Immature natural killer cell (primary cell): ENCODE data around the gene ERBIN. TPM values are rescaled to one million over a fixed set of nuclear protein-coding genes. Genes with fewer than 3 reads are reported as not detected.

Source experiments
- DNase-seq, 3 donors: peaks; one replicate each; pipeline ENCODE4 v3.0.0; 2022; ENCODE audit warnings: mixed read lengths in 1 of 3
- H3K27ac Mint-ChIP-seq, 6 donors: one replicate each; pipeline ENCODE4 v1.8.0; 2020; ENCODE audit warnings: mixed read lengths in 6 of 6, mild to moderate bottlenecking in 5 of 6, inconsistent platforms in 4 of 6, moderate library complexity in 3 of 6
- H3K27me3 Mint-ChIP-seq, 3 donors: one replicate each; pipeline ENCODE4 v1.8.0; 2020 to 2021; ENCODE audit warnings: low read depth in 3 of 3, mild to moderate bottlenecking in 3 of 3, mixed read lengths in 3 of 3, moderate library complexity in 3 of 3, inconsistent platforms in 1 of 3
- H3K36me3 Mint-ChIP-seq, 3 donors: one replicate each; pipeline ENCODE4 v1.8.0; 2020; ENCODE audit warnings: mixed read lengths in 3 of 3, inconsistent platforms in 2 of 3, mild to moderate bottlenecking in 2 of 3
- H3K4me1 Mint-ChIP-seq, 2 donors: one replicate each; pipeline ENCODE4 v1.8.0; 2020; ENCODE audit warnings: inconsistent platforms in 2 of 2, mild to moderate bottlenecking in 2 of 2, mixed read lengths in 2 of 2, moderate library complexity in 1 of 2
- H3K4me3 Mint-ChIP-seq, 5 donors: one replicate each; pipeline ENCODE4 v1.8.0; 2020; ENCODE audit warnings: mild to moderate bottlenecking in 5 of 5, mixed read lengths in 5 of 5, inconsistent platforms in 3 of 5, moderate library complexity in 3 of 5
- H3K9me3 Mint-ChIP-seq, 6 donors: one replicate each; pipeline ENCODE4 v1.8.0; 2020; ENCODE audit warnings: mild to moderate bottlenecking in 6 of 6, mixed read lengths in 6 of 6, inconsistent platforms in 4 of 6, moderate library complexity in 3 of 6
- polyA plus RNA-seq, 3 donors: library from polyadenylated mRNA; unstranded; fragments of 300-500 nt; fragmentation: Illumina TruSeq; gene quantifications; one replicate each; pipeline ENCODE4 v1.2.3, GENCODE V29; 2021

The ERBIN gene
- polyA plus RNA-seq, 3 donors from 2014 or later, result 38.3 to 75.1 (median 40.6) TPM

DNA sequence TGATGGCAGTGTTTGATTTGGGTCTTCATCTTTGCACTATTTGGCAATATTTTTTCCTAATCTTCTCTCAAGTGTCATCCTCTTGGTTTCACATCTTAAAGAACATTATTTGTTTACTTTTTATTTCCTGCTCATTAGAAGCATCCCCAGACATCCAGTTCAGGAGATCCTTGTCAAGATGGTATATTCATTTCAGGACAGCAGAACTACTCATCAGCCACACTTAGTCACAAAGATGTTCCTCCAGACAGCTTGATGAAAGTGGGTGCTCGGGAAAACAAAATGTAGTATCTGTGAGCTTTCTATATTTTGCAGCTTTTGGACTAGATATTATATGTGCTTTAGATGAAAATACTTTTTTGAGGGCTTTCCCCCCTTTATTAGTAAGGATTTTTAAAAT, 145.7 kb downstream of the ERBIN start:
- peaks cover 0 to 25% (median 14%) of the 10 kb centered on the region in 3 donors for H3K36me3 Mint-ChIP-seq

DNA sequence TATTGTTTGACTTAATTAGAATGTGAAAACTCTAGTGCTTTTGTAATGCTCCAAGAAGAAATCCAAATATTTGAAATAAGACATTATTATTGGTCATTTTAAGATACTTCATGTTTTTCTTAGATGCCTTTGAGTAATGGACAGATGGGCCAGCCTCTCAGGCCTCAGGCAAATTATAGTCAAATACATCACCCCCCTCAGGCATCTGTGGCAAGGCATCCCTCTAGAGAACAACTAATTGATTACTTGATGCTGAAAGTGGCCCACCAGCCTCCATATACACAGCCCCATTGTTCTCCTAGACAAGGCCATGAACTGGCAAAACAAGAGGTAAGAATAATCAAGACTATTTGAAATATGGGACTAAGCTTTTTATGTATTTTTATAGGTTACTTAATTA, 148.5 kb downstream of the ERBIN start:
- no peak for DNase-seq
- Mint-ChIP-seq H3K27me3 (peaks cover 0 to 5% (median 0%) of the 10 kb centered on the region in 3 donors), H3K36me3 (peaks cover 9 to 37% (median 19%) of the 10 kb centered on the region in 3 donors), H3K9me3 (no peaks in the 10 kb centered on the region), H3K4me3 (no peak overlapping the region), H3K27ac (no peak overlapping the region), H3K4me1 (peaks cover 10 to 23% of the 10 kb centered on the region in 2 donors)

More for the DNA sequence above, 145.7 kb downstream of the ERBIN start:
- H3K27ac Mint-ChIP-seq, result peak overlapping the region in 3 of 6 donors; percentile 6 to 55 (median 48)
- H3K27me3 Mint-ChIP-seq, result peaks cover 0 to 2% (median 0%) of the 10 kb centered on the region in 3 donors
- no peak overlapping the region for H3K4me3 Mint-ChIP-seq
- H3K4me1 Mint-ChIP-seq, result peaks cover 14 to 38% of the 10 kb centered on the region in 2 donors
- H3K9me3 Mint-ChIP-seq, result no peaks in the 10 kb centered on the region
- DNase-seq, result no peak

DNA sequence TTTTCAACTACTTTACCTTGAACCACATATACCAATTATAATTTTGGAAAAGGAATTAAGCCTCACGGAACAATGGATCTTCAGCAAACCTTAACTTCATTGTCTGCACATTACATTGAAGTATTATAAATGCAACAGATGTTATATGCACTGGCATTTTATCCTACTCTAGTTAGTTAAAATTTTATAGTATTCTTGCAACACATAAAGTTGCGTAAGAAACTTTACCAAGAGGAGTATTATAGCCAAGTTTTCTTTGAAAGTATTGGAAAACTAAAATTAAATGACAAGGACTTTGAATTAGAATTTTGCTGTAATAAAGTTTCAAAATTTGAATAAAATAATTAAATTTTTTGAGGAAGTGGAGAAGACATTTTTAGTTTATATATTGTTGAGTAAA, 154.3 kb downstream of the ERBIN start:
- Mint-ChIP-seq H3K27me3 (peaks cover 1 to 9% (median 4%) of the 10 kb centered on the region in 3 donors), H3K4me1 (no peaks in the 10 kb centered on the region), H3K4me3 (no peak overlapping the region)

DNA sequence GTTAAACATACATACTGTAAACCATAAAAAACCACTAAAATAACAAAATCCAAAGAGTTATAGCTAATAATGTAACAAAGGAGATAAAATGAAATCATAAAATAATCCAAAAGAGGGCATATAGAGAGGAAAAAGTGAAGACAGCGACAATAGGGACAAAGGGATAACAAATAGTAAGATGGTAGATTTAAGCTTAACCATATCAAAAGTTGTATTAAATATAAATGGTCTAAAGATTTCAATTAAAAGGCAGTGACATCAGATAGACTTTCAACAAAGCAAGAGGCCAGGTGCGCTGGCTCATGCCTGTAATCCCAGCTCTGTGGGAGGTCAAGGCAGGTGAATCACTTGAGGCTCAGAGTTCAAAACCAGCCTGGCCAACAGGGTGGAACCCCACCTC, 163.0 kb downstream of the ERBIN start:
- peaks cover 0 to 16% (median 11%) of the 10 kb centered on the region in 6 donors for H3K9me3 Mint-ChIP-seq
- peaks cover 0 to 2% (median 0%) of the 10 kb centered on the region in 3 donors for H3K27me3 Mint-ChIP-seq
- peaks cover 8 to 58% (median 43%) of the 10 kb centered on the region in 3 donors for H3K36me3 Mint-ChIP-seq
- no peak overlapping the region for H3K4me3 Mint-ChIP-seq
- DNase-seq, result no peak
- H3K4me1 Mint-ChIP-seq, result no peaks in the 10 kb centered on the region
- no peak overlapping the region for H3K27ac Mint-ChIP-seq

More for the DNA sequence above, 154.3 kb downstream of the ERBIN start:
- Mint-ChIP-seq H3K27ac (no peak overlapping the region), H3K9me3 (no peaks in the 10 kb centered on the region), H3K36me3 (peaks cover 17 to 24% (median 19%) of the 10 kb centered on the region in 3 donors)
- no peak for DNase-seq

DNA sequence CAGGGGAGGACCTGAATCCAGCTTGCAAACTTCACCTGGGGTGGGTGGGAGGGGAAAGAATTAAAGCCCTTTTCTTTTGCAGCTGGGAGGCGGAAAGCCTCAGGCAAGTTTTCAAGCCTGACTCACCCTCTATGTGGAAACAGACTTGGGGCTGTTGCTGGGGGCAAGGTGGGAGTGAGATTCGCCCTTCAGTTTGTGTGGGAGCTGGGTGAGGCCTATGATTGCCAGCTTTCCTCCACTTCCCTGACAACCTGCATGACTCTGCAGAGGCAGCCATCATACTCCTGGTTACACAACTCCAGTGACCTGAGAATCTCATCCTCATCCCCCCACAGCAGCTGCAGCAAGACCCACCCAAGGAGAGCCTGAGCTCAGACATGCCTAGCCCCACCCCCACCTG, 174.5 kb downstream of the ERBIN start:
- no peaks in the 10 kb centered on the region for H3K4me1 Mint-ChIP-seq
- H3K36me3 Mint-ChIP-seq, result peaks cover 9 to 24% (median 20%) of the 10 kb centered on the region in 3 donors
- no peak overlapping the region for H3K4me3 Mint-ChIP-seq
- peaks cover 6 to 13% (median 12%) of the 10 kb centered on the region in 3 donors for H3K27me3 Mint-ChIP-seq
- no peak overlapping the region for H3K27ac Mint-ChIP-seq
- no peak for DNase-seq
- peaks cover 35 to 66% (median 52%) of the 10 kb centered on the region in 6 donors for H3K9me3 Mint-ChIP-seq

DNA sequence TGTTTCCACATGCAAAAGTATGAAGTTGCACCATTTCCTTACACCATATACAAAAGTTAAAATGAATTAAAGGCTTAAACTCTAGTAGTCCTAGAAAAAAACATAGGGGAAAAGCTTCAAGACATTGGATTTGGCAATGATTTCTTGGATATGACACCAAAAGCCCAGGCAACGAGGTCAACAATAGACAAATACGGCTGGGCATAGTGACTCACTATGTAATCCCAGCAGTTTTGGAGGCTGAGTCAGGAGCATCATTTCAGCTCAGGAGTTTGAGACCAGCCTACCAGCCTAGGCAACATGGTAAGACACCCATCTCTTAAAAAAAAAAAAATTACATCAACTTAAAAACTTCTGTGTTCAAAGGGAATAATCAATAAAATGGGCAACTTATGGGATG, 186.8 kb downstream of the ERBIN start:
- Mint-ChIP-seq H3K4me3 (no peak overlapping the region), H3K27ac (no peak overlapping the region), H3K36me3 (peaks cover 0 to 9% (median 6%) of the 10 kb centered on the region in 3 donors), H3K9me3 (peaks cover 17 to 66% (median 39%) of the 10 kb centered on the region in 6 donors), H3K4me1 (no peaks in the 10 kb centered on the region), H3K27me3 (peaks cover 2 to 6% (median 5%) of the 10 kb centered on the region in 3 donors)
- DNase-seq, result no peak

DNA sequence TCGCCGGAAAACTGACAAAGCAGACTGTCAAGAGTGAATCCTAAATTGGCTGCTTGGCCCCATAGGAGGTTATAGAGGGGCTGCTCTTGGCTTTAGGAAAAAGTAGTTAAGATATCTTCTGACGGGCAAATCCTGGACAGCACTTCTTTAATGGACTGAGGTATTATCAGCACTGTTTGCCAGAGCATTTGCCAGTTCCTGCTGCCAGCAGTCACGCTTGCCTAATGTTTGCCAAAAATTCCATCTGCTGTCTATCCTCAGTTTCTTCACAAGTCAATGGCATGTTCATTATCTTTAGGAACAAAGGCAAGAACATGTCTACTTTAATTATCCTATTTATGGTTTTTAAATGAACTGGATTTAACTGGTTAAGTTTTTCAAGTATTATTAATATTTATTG, 191.9 kb downstream of the ERBIN start:
- peaks cover 0 to 18% (median 4%) of the 10 kb centered on the region in 6 donors for H3K9me3 Mint-ChIP-seq
- H3K4me1 Mint-ChIP-seq, result no peaks in the 10 kb centered on the region
- no peak for DNase-seq
- no peaks in the 10 kb centered on the region for H3K36me3 Mint-ChIP-seq
- H3K27ac Mint-ChIP-seq, result no peak overlapping the region
- peaks cover 0 to 6% (median 0%) of the 10 kb centered on the region in 3 donors for H3K27me3 Mint-ChIP-seq
- H3K4me3 Mint-ChIP-seq, result no peak overlapping the region

DNA sequence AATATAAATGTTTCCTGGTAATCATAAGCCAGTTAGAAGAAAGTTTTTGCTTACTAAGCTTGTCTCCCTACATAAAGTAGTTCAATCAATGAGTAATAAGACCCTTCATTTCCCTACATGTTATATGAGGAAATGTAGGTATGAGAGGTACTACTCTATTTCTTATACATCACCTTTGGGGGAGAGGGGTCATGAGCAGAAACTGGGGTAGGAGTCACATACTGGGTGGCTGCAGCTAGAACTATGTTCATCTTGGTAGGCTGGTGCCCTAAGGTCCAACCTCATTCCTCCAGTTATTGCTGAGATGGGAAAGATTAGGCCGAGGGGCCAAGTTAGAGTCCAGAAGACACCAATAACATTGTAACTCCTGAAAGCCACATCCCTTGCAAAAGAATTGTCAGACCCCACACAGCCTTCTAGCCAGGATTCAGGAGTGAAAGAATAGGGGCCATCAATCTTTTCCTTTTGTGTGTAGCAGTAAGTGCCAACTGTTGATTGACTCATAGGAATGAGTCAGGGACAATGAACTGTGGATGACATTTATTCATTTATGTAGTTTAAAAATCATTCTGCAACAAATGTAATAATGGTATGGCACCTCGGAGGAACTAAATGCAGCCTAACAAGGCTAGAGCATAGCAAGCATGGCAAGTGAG, 196.1 kb downstream of the ERBIN start:
- H3K9me3 Mint-ChIP-seq, result no peaks in the 10 kb centered on the region
- no peaks in the 10 kb centered on the region for H3K36me3 Mint-ChIP-seq
- H3K4me3 Mint-ChIP-seq, result no peak overlapping the region
- H3K27me3 Mint-ChIP-seq, result no peaks in the 10 kb centered on the region
- no peak for DNase-seq
- no peaks in the 10 kb centered on the region for H3K4me1 Mint-ChIP-seq
- no peak overlapping the region for H3K27ac Mint-ChIP-seq

DNA sequence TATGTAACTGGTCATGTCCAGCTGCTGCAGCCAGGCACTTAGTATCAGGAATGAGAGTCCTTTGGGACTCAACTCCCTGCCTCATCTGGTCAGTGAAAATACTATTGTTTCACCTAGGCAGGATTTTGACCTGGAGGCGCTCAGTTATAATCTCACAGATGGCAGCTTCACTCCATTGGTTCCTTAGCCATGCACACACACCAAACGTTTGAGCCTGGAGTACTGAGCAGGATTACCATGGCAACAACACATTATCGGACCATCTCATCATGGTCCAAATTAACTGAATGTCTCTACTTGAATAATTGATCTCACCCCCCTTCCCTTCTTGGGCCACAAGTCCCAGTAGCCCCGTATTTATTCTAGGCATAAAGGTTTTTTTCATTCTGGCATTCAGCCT, 202.8 kb downstream of the ERBIN start:
- Mint-ChIP-seq H3K4me3 (no peak overlapping the region), H3K4me1 (no peaks in the 10 kb centered on the region), H3K27me3 (peaks cover 0 to 4% (median 3%) of the 10 kb centered on the region in 3 donors), H3K27ac (no peak overlapping the region), H3K36me3 (peaks cover 0 to 3% (median 0%) of the 10 kb centered on the region in 3 donors), H3K9me3 (no peaks in the 10 kb centered on the region)
- no peak for DNase-seq

DNA sequence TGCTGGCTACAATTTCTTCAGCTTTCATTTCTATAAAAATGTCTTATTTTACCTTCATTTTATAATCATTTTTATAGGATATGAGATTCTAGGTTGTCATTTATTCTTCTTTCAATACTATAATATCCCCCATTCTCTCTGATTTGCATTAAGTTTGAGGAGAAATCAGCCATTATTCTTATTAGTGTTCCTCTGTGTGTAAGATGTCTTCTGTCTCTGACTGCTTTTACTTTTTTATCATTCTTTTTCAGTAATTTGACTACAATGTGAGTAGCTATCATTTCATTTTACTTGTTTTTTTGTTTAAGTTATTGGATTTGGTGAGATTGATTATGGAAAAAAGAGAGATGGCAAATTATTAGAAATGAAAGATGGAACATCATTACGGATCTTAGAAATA, 204.1 kb downstream of the ERBIN start:
- no peak overlapping the region for H3K4me3 Mint-ChIP-seq
- DNase-seq, result no peak
- peaks cover 0 to 3% (median 0%) of the 10 kb centered on the region in 3 donors for H3K36me3 Mint-ChIP-seq
- peaks cover 0 to 1% (median 0%) of the 10 kb centered on the region in 6 donors for H3K9me3 Mint-ChIP-seq
- H3K27ac Mint-ChIP-seq, result no peak overlapping the region
- H3K4me1 Mint-ChIP-seq, result no peaks in the 10 kb centered on the region
- H3K27me3 Mint-ChIP-seq, result peaks cover 0 to 4% (median 3%) of the 10 kb centered on the region in 3 donors

Other genes with a start within 250 kb of the ERBIN start
- gene SGTB, start 204.5 kb upstream of the ERBIN start, polyA plus RNA-seq, result 1 to 10 TPM; 1.7 to 2.8 (median 2.4) TPM
- gene NLN, start 204.4 kb upstream of the ERBIN start, polyA plus RNA-seq, result 1 to 10 TPM in 2 of 3 donors, under 1 TPM in 1; 0.76 to 1.2 (median 1.2) TPM
- 10 to 100 TPM; 13.1 to 27.4 (median 15.3) TPM for gene SREK1, start 217.7 kb downstream of the ERBIN start, polyA plus RNA-seq